Retinal pigment epithelial cell (primary cell): ENCODE data around the gene ZBTB16.

Experiments used
- DNase-seq: peaks from one replicate; pipeline ENCODE4 v3.0.0-alpha.2; 2010; ENCODE audit warnings: low read depth
- H3K4me3 ChIP-seq: 2 replicates; pipeline ENCODE4 v1.5.1; 2011; ENCODE audit warnings: mild to moderate bottlenecking, low read length, control low read depth, moderate library complexity
- CTCF ChIP-seq: conservative IDR thresholded peaks from 2 replicates; pipeline ENCODE4 v1.5.1; 2011; ENCODE audit warnings: low read depth, low read length, control low read depth, inconsistent platforms

The ZBTB16 gene

GRCh38 chr11:114159320-114159719 lies 99.8 kb downstream of the ZBTB16 start:
- no peak for TF ChIP-seq CTCF
- no peak for DNase-seq
- H3K4me3 ChIP-seq: no peak overlapping the region

- no peak overlapping the region for H3K4me3 ChIP-seq
- TF ChIP-seq CTCF: no peak
- peak; percentile 94 for DNase-seq
Measured at GRCh38 chr11:114159802-114160632, 100.5 kb downstream of the ZBTB16 start.

GRCh38 chr11:114160894-114161293 lies 101.4 kb downstream of the ZBTB16 start:
- no peak for TF ChIP-seq CTCF
- no peak for DNase-seq
- H3K4me3 ChIP-seq: no peak overlapping the region

- no peak overlapping the region for H3K4me3 ChIP-seq
- DNase-seq: no peak
- TF ChIP-seq CTCF: no peak
Measured at GRCh38 chr11:114161486-114162250, 102.2 kb downstream of the ZBTB16 start.

- peak; percentile 92 for DNase-seq
- no peak overlapping the region for H3K4me3 ChIP-seq
- no peak for TF ChIP-seq CTCF
Measured at GRCh38 chr11:114162719-114163123, 103.2 kb downstream of the ZBTB16 start.

- TF ChIP-seq CTCF: no peak
- no peak overlapping the region for H3K4me3 ChIP-seq
- DNase-seq: peak; percentile 19
Measured at GRCh38 chr11:114163229-114163631, 103.7 kb downstream of the ZBTB16 start.

- no peak for DNase-seq
- H3K4me3 ChIP-seq: no peak overlapping the region
- TF ChIP-seq CTCF: no peak
Measured at GRCh38 chr11:114163830-114164401, 104.4 kb downstream of the ZBTB16 start.
